ENCODE measurements around the gene RHEB. TPM values are rescaled to one million over a fixed set of nuclear protein-coding genes. Genes with fewer than 3 reads are reported as not detected.

Gene RHEB
- total RNA-seq, 1 experiment from 2014 or later = 114 TPM

DNA sequence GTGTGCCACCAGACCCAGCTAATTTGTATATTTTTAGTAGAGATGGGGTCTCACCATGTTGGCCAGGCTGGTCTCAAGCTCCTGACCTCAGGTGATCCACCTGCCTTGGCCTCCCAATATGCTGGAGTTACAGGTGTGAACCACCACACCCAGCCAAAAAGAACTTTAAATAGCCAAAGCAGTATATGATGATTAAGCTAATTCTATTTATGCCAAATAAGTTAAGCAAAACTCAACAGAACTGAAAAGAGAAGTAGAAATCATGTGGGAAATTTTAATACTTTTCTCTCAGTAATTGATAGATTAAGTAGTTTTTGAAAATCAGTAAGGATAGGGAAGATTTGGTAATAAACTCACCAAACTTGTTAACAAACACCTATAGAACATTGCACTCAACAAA lies 24.5 kb upstream of the RHEB start:
- no peak overlapping the region for H3K14ac ChIP-seq (ENCODE audit: insufficient read depth, low read length)
- no peaks in the 10 kb centered on the region for H3K36me3 Mint-ChIP-seq (ENCODE audit: insufficient read depth in 1 of 3, low read depth in 3 of 3)
- H2BK15ac ChIP-seq (ENCODE audit: low read depth, low read length) = no peak overlapping the region
- no peaks in the 10 kb centered on the region for H3K23me2 ChIP-seq (ENCODE audit: insufficient read length, low read depth, low read length, poor library complexity, severe bottlenecking)
- H3K18ac ChIP-seq (ENCODE audit: insufficient read length, low read depth, low read length) = no peak overlapping the region
- no peak overlapping the region for H3K56ac ChIP-seq (ENCODE audit: insufficient read length, low read depth, low read length)
- H3K27ac Mint-ChIP-seq = no peak overlapping the region
- no peaks in the 10 kb centered on the region for H3K79me1 ChIP-seq (ENCODE audit: insufficient read depth, low read depth, low read length, poor library complexity, severe bottlenecking)
- no peak overlapping the region for H3K4me2 ChIP-seq (ENCODE audit: insufficient read depth, insufficient read length, low read length)
- H4K8ac ChIP-seq (replicated peaks; ENCODE audit: insufficient read length, low read depth, low read length) = no peak overlapping the region
- no peak overlapping the region for H2BK120ac ChIP-seq (ENCODE audit: low read depth, low read length, poor library complexity, severe bottlenecking)
- H3T11ph ChIP-seq (ENCODE audit: low read length) = no peak overlapping the region
- no peaks in the 10 kb centered on the region for H3K9me3 ChIP-seq (ENCODE audit: control insufficient read depth, low read depth, low read length)
- no peak overlapping the region for H3K4ac ChIP-seq (ENCODE audit: low read depth, low read length)
- DNase-seq = no peak
- no peaks in the 10 kb centered on the region for H3K27me3 ChIP-seq (ENCODE audit: insufficient read depth, low read length)
- no peaks in the 10 kb centered on the region; the same call in 1 of the 2 replicates for H3K4me1 ChIP-seq (ENCODE audit: insufficient read depth, low read length)
- no peak overlapping the region for H4K91ac ChIP-seq (ENCODE audit: insufficient read length, low read depth, low read length)
- no peak overlapping the region for H3K9ac ChIP-seq (ENCODE audit: extremely low read depth, insufficient read length, low read length)
- H2BK12ac ChIP-seq (ENCODE audit: insufficient read length, low read depth, low read length) = no peak overlapping the region
- H2BK20ac ChIP-seq (ENCODE audit: low read depth, low read length, poor library complexity, severe bottlenecking) = no peak overlapping the region
- no peak overlapping the region for H2BK5ac ChIP-seq (ENCODE audit: insufficient read length, low read length)
- H4K5ac ChIP-seq (ENCODE audit: insufficient read length, low read depth, low read length) = no peak overlapping the region
- H4K20me1 ChIP-seq (ENCODE audit: control insufficient read depth, insufficient read depth, insufficient read length) = no peaks in the 10 kb centered on the region
- H3K4me1 Mint-ChIP-seq = peaks cover 5 to 8% of the 10 kb centered on the region in 2 experiments
- H3K9me3 Mint-ChIP-seq = no peaks in the 10 kb centered on the region
- peaks cover 9% of the 10 kb centered on the region for H3K27me3 Mint-ChIP-seq (ENCODE audit: low read depth)
- H2AFZ ChIP-seq (ENCODE audit: low read length) = no peak overlapping the region
- H3K23ac ChIP-seq (ENCODE audit: insufficient read length, low read depth, low read length) = no peak overlapping the region
- H3K4me3 Mint-ChIP-seq = no peak overlapping the region
- no peaks in the 10 kb centered on the region for H3K79me2 ChIP-seq (ENCODE audit: insufficient read depth, low read length)
- no peak overlapping the region for H3K27ac ChIP-seq (ENCODE audit: insufficient read length, low read depth, low read length)
- TF ChIP-seq, protein P1, sequence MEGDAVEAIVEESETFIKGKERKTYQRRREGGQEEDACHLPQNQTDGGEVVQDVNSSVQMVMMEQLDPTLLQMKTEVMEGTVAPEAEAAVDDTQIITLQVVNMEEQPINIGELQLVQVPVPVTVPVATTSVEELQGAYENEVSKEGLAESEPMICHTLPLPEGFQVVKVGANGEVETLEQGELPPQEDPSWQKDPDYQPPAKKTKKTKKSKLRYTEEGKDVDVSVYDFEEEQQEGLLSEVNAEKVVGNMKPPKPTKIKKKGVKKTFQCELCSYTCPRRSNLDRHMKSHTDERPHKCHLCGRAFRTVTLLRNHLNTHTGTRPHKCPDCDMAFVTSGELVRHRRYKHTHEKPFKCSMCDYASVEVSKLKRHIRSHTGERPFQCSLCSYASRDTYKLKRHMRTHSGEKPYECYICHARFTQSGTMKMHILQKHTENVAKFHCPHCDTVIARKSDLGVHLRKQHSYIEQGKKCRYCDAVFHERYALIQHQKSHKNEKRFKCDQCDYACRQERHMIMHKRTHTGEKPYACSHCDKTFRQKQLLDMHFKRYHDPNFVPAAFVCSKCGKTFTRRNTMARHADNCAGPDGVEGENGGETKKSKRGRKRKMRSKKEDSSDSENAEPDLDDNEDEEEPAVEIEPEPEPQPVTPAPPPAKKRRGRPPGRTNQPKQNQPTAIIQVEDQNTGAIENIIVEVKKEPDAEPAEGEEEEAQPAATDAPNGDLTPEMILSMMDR (conservative IDR thresholded peaks at IDR 0.05) = no peak
- H2AK5ac ChIP-seq (ENCODE audit: insufficient read length, low read length) = no peak overlapping the region

Measured in H9 (cell line).